SIG-M5 treated with dmso at 0.1 percent for 504 hours (cell line): ENCODE results near the gene CSNK2A2.

Experiments used
- DNase-seq: peaks from one replicate; lab custom pipeline; 2025; ENCODE audit not compliant: unreplicated experiment; lab: John Stamatoyannopoulos, UW

Gene CSNK2A2

DNA sequence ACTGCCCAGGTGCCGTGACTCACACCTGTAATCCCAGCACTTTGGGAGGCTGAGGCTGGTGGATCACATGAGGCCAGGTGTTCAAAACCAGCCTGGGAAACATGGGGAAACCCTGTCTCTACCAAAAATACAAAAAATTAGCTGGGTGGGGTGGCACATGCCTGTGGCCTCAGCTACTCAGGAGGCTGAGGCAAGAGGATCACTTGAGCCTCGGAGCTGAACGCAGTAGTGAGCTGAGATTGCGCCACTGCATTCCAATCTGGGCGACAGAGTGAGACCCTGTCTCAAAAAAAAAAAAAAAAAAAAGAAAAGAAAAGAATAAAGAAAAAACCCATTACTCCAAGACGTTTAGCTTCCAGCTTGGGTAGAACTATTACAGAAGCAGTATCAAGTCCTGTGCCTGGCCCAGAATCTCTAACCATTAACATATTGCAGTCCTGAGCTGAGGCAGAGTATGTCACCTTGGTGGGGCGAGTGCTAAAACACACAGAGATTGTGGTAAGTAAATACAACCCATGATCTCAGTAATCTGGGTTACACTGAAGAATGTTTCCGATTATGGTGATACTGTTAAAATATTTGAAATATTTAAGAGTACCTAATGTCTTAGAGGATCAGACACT lies 45.5 kb downstream of the CSNK2A2 start:
- DNase-seq = no peak

- no peak for DNase-seq
Measured at GRCh38 chr16:58148526-58148925, 49.4 kb downstream of the CSNK2A2 start.

DNA sequence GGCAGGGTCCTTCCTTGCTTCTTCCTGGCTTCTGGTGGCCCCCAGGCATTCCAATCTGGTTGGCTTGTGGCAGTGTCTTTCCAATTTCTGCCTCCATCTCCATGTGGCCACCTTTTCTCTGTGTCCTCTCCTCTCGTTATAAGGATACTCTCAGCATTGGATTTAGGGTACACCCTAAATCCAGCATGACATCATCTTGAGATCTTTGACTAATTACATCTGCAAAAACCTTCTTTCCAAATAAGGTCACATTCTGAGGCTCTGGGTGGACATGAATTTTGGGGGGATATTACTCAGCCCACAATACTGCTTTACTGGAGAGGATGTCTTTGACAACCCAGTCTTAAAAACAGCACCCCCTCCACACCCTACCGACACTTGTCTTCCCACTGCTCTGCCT lies 49.8 kb downstream of the CSNK2A2 start:
- DNase-seq = no peak

DNA sequence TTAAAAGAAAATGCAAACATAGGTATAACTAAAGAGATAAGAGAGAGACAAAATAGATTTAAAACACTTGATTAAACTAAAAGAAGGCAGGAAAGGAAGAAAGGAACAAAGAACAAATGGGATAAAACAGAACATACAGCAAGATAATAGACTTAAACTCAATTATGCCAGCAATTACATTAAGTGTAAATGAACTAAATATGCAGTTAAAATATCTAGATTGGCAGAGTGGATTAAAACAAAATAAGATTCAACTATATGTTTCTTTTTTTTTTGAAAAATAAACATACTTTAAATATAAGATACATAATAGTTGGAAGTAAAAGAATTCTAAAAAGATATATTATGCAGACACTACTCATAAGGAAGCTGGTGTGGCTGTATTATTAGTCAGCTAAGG lies 59.1 kb downstream of the CSNK2A2 start:
- DNase-seq = no peak

GRCh38 chr16:58137581-58137980 lies 60.3 kb downstream of the CSNK2A2 start:
- DNase-seq = no peak

DNA sequence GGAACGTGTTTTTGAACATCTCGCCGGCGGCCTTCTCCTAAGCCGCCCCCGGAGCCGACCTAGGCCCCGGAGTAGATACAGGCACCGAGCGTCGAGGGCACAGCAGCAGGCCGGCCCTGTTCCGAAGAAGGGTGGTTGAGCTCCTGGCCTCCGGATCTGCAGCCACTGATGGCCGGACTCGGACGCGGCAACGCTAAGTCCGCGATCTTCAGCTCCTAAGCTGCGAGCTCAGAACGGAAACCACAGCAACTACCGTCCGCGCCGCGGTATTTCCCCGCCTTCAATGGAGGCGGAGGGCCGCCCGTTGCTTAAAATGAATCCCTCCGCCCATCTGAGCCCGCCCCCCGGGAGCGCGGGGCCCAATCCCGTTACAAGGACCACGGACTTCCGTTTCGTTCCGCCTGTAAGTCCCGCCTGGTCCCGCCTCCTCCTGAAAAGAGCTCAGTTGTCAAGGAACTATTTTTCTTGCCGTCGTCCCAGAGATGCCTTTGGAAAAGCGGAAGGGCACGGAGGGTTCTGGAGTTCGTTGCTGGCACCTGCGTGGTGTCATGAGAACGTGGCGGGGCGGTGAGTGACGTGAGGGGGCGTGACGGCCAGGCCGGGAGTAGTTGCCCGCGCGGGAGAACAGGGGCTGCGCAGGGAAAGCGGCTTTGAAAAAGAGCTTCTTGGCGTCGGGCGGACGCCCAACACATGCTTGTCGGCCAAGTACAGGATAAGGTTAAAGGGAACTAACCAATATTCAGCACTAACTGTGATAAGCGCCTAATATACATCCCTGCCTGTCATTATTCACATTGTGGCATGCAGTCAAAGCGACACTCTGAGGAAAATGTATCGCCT lies 68.6 kb downstream of the CSNK2A2 start, which contains the start of gene CFAP20:
CFAP20 (minus strand) TSS at position 285 of the 840 bp plus-strand sequence; CDS start at position 19, 266 bp downstream.
- DNase-seq = peak; percentile 98

DNA sequence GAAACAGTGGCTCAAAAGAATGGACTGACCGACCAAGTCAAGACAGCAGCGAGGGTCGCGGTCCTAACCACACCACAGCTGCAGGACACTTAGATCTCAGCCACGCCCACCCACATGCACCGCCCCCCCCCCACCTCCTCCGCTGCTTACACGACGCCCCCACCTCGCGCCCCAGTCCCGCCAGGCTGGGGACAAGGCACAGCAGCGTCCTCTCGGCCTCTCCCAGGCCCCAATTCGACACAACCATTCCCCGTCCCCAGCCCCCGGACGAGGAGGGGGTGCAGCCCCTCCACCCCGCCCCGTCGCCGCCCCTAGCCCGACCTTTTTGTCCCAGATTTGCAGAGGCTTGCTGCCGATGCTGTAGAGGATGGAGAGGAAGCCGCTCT lies 69.2 kb downstream of the CSNK2A2 start:
- DNase-seq = no peak

- no peak for DNase-seq
Measured at GRCh38 chr16:58128181-58128631, 69.7 kb downstream of the CSNK2A2 start.

DNA sequence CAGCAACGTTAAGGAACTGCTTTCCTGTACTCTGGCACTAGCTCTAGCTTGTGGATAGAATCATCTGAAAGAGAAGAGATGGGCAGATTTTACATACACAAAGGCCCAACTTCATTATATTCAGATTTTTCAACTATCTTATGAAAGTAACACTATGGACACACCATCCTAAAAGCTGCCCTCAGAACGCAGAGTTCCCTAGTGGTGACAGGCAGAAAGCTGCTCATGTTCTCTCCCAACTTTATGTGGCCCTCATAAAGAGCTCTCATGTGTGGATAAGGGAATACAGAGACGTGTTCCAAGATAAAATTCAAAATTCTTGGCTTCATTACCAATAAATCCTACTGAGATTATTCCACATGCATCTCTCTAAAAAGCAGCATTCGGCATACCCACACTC lies 70.3 kb downstream of the CSNK2A2 start:
- peak; percentile 11 for DNase-seq

DNA sequence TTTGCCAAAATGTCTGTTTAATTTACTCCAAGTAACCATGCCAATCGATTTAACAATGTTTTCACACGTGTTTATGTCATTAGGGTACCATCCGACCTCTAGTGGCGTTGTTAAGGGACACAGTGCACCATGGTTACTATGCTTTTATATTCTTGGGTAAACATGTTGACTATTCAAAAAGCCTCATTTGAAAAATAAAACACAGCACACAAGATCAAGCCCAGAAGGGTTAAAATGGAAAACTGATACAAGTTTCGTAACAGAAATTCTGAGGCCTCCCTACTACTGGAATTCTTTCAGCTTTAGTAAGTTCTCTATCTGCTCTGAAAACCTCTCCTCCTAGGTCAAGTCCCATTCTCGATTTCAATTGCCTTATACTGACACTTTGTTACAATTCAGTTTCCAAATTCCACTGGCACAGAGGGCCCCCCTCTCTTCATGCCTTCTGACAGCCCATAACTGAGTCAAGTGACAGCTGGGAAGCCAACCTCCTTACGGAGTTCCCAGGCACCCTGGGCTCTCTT lies 70.8 kb downstream of the CSNK2A2 start:
- peak; percentile 58 for DNase-seq

DNA sequence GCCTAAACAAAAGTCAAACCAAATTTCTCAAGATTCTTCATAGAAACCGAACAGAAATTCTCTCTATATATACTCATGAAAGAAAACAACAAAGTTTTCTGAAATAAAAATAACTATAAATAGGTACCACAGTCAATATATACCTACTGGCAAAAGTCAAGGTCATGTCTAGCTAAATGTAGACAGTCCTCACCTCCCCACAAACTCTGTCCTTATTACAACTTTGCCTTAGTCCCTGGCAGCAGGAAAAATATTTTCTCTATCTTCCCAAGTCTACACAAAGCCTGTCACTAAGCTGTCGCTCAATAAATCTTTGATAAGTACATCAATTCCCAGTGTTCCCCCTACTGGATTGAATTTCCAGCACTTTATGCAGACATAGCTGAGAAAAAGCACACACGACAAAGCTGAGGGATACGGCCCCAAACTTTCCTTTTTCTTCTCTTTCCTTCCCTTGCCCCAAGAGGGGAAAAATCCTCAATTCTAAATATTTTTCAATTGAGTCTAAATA lies 71.4 kb downstream of the CSNK2A2 start:
- no peak for DNase-seq

- no peak for DNase-seq
Measured at GRCh38 chr16:58125781-58126335, 72.0 kb downstream of the CSNK2A2 start.

GRCh38 chr16:58125041-58125440 lies 72.9 kb downstream of the CSNK2A2 start:
- no peak for DNase-seq

DNA sequence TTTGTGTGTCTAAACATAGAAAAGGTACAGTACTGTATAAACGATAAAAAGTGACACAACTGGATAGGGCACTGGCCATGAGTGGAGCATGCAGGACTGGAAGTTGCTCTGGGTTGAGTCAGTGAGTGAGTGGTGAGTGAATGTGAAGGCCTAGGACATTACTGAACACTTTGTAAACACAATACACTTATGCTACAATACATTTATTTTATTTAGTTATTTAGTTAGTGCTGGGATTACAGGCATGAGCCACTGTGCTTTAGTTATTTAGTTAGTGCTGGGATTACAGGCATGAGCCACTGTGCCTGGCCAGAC lies 73.3 kb downstream of the CSNK2A2 start:
- no peak for DNase-seq

DNA sequence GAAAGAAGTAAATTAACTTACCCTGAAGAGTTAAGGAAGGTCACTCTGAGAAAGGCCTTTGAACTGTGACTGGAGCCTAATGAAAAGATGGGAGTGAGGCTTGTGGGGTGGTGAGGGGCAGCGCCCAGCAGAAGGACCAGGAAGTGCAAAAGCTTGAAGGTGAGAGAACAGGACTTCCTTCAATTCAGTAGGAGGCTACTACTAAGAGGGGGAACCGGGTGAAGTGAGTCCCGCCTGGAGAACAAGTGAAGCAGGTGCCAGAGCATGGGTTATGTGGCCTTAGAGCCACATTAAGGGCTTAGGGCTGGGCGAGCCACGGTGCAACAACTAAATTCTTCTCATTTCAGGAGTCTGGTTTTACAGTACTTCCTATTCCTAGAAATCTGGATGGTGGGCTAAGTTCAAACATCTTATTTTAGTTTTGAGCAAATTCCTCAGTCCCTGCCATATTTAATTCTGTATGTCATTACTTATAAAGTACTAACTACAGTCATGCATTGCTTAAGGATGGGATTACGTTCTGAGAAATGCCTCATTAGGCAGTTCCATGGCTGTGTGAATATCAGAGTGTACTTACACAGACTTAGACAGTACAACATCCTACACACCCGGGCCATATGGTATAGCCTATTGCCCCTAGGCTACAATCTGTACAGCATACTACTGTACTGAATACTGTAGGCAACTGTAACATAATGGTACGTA lies 73.9 kb downstream of the CSNK2A2 start:
- no peak for DNase-seq

- DNase-seq = no peak
Measured at GRCh38 chr16:58121132-58121531, 76.8 kb downstream of the CSNK2A2 start.

GRCh38 chr16:58120234-58120633 lies 77.7 kb downstream of the CSNK2A2 start:
- DNase-seq = no peak

GRCh38 chr16:58119509-58119845 lies 78.4 kb downstream of the CSNK2A2 start:
- no peak for DNase-seq

GRCh38 chr16:58118801-58119508 lies 79.0 kb downstream of the CSNK2A2 start:
- DNase-seq = no peak

- DNase-seq = no peak
Measured at GRCh38 chr16:58116529-58116928, 81.4 kb downstream of the CSNK2A2 start.

GRCh38 chr16:58116081-58116480 lies 81.8 kb downstream of the CSNK2A2 start:
- no peak for DNase-seq
